Vagina (tissue), 2 donors: ENCODE data around the gene CDH13.

ENCODE experiments used
- POLR2AphosphoS5 ChIP-seq, 2 donors: sonication (generic); formaldehyde crosslinking; IDR thresholded peaks; one replicate each; pipeline ENCODE4 v1.9.0; 2017; ENCODE audit warnings: antibody characterized with exemption in 2 of 2, mild to moderate bottlenecking in 2 of 2, low read depth in 1 of 2; ENCODE audit not compliant: insufficient read depth in 1 of 2
- TF ChIP-seq, protein P1 (sequence below), 3 experiments: fragments of 450-650 bp in 2 of 3; fragments of 200-600 bp in 1 of 3; sonication (generic) in 1 of 3; IDR thresholded peaks; one replicate each; pipeline ENCODE4 v1.5.1; 2017 to 2019; ENCODE audit warnings: antibody characterized with exemption in 3 of 3, mild to moderate bottlenecking in 2 of 3, moderate library complexity in 2 of 3

DNA sequence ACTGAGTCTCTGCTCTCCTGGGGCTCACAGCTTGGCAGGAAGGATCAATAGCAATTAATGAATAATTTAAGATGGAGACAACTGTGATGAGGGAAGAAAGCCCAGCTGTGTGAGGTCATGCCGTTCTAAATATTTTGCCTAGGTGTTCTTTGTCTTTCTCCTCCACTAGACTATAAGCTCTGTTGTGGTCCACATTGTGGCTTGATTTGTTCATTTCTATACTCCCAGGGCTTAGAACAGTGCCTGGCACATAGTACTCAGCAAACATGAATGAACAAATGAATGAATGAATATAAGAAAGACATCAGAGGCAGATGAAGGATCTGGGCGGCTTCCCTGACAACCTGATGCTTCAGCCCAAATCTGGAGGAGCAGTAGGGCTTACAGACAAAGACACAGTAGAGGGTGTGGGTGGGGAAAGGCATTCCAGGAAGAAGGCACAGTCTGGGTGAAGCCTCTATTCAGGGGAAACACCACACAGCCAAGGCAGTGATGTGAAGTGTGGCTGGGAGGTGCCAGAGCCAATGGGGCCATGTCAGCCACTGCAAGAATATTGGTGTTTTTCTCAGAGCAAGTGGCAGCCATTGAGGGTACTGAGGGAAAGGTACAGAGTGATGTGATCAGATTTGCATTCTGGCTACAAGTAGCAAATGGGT lies 8.3 kb downstream of the CDH13 start:
- TF ChIP-seq, protein P1, sequence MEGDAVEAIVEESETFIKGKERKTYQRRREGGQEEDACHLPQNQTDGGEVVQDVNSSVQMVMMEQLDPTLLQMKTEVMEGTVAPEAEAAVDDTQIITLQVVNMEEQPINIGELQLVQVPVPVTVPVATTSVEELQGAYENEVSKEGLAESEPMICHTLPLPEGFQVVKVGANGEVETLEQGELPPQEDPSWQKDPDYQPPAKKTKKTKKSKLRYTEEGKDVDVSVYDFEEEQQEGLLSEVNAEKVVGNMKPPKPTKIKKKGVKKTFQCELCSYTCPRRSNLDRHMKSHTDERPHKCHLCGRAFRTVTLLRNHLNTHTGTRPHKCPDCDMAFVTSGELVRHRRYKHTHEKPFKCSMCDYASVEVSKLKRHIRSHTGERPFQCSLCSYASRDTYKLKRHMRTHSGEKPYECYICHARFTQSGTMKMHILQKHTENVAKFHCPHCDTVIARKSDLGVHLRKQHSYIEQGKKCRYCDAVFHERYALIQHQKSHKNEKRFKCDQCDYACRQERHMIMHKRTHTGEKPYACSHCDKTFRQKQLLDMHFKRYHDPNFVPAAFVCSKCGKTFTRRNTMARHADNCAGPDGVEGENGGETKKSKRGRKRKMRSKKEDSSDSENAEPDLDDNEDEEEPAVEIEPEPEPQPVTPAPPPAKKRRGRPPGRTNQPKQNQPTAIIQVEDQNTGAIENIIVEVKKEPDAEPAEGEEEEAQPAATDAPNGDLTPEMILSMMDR (IDR thresholded peaks at IDR 0.05) = no peak
- no peak for TF ChIP-seq POLR2AphosphoS5 (IDR thresholded peaks at IDR 0.05; ENCODE audit: insufficient read depth in 1 of 2, low read depth in 1 of 2)
